Measurements from ENCODE around the gene SPDYC.

DNA sequence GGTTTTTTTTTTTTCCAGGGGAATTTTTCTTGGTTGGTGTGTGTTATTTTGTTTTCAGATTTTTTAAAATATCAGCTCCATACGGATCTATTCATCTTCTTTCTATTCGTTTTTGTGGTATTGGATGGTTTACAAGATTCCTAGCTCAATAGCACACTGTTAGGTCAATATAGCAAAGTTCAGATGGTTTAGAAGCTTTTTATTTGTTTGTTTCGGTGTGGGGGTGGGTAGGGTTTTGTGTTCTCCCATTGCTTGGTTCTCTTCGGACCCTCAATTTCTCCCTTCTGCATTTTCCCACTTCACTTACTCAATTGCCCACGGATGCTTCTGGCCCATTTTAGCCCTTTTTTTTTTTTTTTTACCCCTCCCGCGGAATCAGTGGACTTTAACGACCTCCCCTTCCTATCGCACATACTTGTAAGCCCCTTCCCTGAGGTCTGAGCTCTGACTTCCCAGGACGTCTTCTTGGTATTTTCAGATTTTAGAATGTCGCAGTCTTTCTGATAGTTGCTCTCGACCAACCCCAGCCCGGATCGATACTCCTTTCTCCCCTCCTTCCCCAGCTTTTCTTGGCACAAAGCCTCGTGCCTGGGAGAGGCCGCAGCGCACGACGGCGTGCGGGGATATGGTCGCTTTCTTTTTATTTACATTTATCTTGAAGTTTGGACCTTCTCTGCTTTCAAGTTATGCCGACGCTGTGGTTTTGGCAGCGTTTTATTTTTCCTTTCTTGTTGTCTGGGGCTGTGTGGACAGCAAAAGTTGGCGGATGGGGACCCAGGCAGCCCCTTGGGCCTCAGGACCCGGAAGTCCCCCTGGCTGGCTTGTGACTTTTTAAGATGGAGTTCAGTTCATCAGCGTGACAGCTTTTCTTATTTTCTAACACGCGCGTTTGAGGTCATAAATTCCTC is 4.4 kb upstream of the SPDYC start:
- TF ChIP-seq, protein P1, sequence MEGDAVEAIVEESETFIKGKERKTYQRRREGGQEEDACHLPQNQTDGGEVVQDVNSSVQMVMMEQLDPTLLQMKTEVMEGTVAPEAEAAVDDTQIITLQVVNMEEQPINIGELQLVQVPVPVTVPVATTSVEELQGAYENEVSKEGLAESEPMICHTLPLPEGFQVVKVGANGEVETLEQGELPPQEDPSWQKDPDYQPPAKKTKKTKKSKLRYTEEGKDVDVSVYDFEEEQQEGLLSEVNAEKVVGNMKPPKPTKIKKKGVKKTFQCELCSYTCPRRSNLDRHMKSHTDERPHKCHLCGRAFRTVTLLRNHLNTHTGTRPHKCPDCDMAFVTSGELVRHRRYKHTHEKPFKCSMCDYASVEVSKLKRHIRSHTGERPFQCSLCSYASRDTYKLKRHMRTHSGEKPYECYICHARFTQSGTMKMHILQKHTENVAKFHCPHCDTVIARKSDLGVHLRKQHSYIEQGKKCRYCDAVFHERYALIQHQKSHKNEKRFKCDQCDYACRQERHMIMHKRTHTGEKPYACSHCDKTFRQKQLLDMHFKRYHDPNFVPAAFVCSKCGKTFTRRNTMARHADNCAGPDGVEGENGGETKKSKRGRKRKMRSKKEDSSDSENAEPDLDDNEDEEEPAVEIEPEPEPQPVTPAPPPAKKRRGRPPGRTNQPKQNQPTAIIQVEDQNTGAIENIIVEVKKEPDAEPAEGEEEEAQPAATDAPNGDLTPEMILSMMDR (IDR thresholded peaks at IDR 0.05; ENCODE audit: insufficient read depth, low read length, poor library complexity, severe bottlenecking): no peak
- no peak for TF ChIP-seq EZH2phosphoT487 (conservative IDR thresholded peaks at IDR 0.05; ENCODE audit: low read length)
